Amniotic stem cell (primary cell): Measurements from ENCODE around the gene TMEM205.
A peak's percentile ranks its signal among the peaks of the same experiment; 100 is the strongest.
"Not testable (repeated sequence)": the region's sequence is repeated elsewhere in the genome, so short reads cannot be mapped to it uniquely, and the experiment has no call there.

Experiments
- DNase-seq: peaks from one replicate; lab custom pipeline; 2025; lab: John Stamatoyannopoulos, UW

Gene TMEM205

DNA sequence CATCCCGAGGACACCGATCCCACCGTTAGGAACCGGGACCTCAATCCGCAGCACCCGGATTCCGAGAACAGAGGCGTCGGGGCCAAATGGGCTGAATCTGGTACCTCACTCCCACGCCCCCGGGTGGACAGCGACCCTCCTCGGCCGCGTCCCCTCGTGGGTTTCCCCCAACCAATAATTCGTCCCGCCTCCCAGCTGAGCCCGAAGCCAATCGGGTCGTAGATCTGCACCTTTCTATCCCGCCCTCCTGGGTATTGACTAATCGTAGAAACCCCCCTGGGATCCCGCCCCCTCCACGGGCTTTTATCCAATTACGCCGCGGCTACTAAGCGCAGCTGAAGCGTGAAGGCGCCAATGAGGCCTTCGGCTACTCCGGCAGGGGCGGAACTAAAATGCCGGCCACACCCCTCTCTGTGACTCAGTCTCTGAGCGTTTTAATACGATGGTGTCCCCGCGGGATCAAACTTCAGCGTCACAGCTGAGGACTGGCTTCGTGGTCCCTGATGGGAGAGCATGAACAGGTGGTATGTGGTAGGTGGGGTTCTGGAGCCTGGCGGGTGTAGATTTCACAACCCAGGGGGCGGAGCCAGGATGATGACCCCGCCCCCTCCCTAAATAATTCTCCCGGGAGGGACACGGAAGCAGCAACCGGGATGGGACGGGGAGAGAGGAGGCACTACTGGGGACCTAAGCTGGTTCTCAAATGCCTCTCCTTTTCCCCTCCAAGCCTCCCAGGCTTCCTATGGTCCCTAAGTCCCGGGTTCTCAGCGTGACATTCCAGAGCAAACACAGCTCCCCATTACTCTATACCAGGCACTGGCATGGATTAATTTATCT lies at the start of gene TMEM205, which contains the start of gene CCDC159:
TSS of gene TMEM205 (minus strand) at position 165 of the 837 bp plus-strand sequence. CDS start 649 bp downstream, outside the sequence.
TSS of gene CCDC159 (plus strand) at position 416 of the 837 bp plus-strand sequence. CDS start at position 504, 88 bp downstream.
- DNase-seq = peak; percentile 99

DNA sequence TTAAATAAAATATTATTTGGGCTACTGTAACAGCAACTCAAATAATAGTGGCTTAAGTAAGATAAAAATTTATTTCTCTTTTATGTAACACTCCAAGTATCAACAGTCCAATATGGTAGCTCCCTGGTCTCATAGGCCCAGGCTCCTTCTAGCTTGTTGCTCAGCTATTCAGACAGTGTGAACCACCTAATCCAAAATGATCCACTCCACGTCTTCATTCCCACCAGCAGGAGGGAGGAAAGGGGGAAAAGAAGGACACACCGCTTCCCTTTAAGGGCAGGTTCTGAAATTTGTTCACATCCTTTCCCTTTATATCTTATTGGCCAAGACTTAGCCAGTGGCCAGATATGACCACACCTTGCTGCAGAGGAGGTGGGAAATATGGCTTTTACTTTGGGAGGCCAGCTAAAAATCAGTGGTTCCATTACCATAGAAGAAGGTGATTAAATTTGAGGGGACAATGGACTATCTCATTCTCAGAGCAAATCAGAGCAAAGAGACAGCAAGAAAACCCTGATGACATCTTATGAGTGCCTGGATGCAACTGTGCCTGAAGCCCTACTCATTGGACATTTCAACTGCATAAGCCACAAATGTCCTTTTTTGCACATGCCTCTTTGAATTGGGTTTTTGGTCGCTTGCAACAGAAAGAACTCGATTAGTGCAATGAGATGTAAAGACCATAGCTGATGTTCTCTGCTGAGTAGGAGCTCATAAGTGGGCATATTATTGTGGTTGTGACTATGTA lies 45.0 kb upstream of the TMEM205 start:
- DNase-seq = no peak

DNA sequence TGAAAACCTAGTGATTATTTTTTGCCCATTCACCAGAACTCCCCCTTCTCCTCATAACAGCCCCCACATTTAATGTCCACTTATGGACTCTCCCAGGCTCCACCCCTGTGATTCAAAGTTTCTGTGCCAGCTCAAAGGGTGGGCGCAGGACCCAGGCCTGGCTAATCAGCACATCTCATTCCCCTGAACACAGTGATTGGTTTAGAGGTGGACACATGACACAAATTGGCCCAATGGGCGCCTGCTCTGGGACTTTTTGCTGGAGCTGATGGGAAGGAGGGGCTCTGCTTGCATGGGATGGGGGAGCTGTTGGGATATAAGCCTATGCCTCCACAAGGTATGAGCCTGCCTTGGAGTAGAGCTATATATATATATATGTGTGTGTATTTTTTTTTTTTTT lies 44.3 kb upstream of the TMEM205 start:
- DNase-seq = no peak

DNA sequence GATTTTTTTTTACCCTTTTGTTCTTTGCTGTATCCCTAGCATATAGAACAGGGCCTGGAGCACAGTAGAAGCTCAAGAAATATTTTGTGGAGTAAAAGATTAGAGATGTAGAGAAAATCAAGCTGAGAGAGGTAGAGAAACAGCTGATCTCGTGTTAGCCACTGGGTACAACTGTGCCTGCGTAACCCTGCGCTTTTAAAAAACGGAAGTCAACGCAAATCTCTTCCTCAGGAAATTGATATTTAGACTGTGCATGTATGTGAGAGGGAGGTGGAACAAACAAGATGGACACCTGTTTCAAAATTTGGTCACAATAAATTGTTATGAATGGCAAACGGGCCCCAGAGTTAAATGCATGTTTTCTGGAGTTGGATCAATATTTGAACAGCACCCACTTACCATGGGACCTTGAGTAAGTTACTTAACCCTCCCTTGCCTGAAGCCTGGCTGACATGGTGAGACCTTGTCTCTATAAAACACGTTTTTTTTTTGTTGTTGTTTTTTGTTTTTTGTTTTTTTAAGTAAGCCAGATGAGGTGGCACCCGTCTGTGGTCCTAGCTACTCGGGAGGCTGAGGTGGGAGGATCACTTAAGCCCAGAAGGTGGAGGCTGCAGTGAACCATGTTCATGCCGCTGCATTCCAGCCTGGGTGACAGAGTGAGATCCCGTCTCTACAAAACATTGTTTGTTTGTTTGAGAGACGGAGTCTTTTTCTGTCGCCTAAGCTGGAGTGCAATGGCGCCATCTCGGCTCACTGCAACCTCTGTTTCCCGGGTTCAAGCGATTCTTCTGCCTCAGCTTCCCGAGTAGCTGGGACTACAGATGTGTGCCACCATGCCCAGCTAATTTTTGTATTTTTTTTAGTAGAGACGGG lies 41.3 kb upstream of the TMEM205 start:
- DNase-seq = no peak

DNA sequence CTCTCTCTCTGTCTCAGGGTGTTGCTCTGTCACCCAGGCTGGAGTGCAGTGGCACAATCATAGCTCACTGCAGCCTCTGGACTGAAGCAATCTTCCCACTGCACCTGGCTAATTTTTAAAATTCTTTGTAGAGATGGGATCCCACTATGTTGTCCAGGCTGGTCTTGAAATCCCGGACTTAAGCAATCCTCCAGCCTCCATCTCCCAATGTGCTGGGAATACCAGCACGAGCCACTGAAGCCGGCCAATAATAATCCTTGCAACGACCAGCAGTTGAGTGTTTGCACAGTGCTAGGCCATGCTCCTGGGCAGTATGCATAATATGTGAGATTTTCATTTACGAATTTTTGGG lies 38.7 kb upstream of the TMEM205 start:
- DNase-seq = no peak

DNA sequence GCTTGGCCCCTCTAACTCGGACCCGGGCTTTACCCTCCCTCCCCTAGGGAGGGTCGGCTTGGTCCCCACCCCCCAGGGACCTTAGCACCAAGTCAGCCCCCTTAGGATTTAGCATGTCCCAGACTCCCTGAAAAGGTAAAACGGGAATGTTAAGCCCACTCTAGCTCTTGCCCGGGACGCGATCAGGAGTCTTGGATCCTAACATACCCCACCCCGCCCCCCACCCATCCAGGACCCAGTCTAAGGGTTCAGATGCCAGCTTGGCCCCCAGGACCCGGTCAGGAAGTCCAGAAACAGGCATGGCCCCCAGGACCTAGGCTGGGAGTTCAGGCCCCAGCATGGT lies 37.6 kb upstream of the TMEM205 start:
- DNase-seq = no peak

DNA sequence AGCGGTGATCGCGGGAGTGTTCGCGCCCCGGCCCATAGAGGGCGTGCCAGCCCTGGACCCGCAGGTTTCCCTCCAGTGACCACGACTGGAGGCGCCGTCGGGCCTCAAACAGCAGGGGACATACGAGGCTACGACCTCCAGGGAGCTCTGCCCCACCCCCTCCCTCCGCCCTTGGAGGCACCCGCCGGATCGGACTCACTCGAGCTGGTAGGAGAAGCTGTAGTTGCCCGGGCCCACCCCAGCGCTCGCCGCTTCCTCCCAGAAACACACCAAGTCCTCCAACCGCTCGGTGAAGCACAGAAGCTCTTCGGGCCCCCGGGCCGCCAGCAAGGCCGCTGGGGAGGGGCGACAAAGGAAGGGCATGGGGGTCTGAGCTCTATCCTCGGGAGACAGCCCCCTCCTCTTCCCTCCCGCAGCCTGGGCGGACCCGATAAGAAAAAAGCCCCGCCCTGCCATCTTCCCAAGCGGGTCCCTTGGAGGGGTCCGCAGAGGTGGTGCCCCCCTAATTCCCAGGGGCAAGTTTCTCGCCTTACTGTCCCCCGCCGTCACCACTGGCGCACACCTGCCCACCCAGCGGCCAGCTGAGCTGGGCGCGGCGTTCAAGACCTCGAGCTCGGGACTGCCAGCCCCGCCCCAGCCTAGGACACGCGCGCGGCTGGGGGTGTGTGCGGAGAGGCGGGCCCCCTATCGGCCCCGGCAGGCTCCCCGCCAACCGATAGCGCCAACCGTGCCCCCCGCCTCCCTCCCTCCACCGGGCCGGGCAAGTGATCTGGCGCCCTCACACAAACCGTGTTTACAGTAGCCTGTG lies 37.0 kb upstream of the TMEM205 start:
- no peak for DNase-seq

DNA sequence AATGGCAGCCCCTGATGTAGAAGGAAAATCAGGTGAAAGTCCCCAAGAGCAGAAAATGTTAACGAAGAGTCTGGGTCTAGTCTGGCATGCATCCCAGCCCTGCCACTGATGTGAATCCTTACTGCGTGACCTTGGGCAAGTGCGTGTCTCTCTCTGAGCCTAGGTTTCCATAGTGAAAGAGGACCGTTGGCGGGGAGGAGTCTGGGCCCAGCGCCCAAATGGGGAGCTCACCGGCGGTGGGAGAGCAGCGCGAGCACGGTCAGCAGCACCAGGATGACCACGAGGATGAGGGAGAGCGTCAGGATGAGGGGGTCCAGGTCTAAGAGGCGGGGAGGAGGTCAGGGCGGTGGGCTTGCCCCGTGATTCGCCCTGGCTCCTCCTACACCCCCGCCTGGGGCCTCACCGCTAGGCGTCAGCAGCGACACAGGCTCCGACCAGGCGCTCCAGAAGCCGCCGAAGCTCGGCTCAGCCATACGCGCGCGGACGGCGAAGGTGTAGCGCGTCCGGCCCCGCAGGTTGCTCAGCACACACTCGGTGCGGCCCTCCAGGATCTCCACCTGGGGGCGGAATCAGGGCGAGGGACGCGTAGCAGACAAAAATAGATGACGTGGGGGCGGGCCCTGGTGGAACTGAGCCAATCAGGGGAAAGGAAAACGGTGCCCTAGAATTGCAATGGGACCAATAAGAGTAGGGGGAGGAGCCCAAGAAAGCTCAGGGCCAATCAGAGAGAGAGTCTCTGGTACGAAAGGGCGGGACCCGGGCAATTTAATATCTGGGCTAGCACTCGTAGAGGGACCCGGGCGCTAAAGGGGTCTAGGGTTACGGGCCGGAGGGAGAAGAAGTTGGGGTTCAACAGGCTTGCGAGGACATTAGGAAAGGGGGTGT lies 34.8 kb upstream of the TMEM205 start:
- DNase-seq = peak; percentile 94

DNA sequence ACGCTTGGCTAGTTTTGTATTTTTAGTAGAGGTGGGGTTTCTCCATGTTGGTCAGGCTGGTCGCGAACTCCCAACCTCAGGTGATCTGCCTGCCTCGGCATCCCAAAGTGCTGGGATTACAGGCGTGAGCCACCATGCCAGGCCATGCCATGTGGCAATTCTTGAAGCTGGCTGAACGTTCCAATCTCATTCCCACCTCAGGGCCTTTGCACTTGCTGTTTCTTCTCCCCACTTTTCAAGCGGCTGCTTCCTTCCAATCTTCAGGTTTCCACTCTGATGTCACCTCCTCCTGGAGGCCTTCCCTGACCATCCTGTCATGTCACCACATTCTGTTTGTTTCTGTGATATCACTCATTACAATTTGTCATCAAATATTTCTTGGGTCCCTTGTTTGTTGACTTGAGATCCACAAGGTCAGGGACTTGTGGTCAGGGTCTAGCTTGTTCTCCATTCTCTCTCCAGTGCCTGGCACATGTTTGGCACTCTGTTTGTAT lies 33.8 kb upstream of the TMEM205 start:
- no peak for DNase-seq

DNA sequence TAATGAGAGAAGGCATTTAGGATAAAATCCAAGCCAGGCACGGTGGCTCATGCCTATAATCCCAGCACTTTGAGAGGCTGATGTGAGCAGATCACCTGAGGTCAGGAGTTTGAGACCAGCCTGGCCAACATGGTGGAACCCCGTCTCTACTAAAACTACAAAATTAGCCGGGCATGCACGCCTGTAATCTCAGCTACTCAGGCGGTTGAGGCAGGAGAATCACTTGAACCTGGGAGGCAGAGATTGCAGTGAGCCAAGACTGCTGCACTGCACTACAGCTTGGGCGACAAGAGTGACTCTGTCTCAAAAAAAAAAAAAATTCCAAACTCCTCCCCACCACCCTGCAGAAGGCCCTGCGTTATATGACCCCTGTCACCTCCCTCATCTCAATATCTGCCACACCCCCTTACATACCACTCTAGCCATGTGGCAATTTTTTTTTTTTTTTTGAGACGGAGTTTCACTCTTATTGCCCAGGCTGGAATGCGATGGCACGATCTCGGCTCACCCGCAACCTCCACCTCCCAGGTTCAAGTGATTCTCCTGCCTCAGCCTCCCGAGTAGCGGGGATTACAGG lies 33.3 kb upstream of the TMEM205 start:
- not testable (repeated sequence) for DNase-seq

DNA sequence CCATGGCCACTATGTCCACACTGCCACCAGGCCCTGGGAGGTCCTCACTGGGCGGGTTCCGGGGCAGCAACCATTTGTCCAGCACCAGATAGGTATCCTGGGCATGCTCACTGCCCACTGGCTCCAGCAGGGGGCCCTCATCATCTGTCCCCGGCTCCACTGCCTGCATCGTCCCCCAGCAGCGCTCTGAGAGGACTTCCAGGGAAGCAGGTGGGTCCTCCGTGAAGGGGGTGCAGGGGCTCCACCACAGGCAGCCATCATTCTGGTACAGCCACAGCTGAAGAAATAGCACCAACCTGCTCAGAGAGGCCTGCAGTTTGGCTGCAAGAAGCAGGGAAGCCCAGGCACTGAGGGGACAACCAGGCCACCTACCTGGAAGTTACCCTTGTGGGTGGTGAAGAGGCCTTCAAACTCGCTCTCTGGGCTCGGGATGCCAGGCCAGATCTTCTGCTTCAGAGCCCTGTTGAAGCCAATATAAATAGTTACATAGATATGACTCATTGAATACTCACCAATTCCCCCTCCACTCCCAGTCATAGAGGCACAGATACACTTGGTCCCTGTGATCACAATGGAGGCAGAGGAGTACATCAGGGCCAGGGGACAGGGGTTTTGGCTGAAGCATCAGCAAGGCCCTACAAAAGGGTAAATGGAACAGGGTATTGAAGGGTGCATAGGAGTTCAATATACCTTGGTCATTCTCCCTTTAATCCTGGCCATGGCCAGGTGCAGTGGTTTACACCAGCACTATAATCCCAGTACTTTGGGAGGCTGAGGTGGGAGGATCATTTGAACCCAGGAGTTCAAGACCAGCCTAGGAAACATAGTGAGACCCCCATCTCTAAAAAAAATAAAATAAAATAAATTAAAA lies 32.5 kb upstream of the TMEM205 start:
- peak; percentile 49 for DNase-seq

DNA sequence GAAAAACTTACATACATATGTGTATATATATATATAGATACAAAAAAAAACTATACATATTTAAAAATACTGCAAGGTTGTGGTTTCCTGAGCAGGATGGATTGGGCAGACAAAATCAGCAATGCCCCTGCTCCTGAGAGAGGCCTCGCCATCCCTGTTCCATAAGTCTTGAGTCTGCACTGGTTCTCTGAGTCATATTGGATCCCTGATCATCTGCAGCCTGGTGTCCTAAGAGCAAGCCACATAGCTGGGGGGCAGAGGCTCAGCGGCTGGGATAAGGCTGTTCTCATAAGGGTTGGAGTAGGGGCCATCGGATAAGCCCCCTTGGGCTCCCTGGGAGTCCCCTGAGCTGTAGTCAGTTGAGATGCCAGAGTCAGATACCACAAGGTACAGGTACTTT lies 31.7 kb upstream of the TMEM205 start:
- DNase-seq = no peak

DNA sequence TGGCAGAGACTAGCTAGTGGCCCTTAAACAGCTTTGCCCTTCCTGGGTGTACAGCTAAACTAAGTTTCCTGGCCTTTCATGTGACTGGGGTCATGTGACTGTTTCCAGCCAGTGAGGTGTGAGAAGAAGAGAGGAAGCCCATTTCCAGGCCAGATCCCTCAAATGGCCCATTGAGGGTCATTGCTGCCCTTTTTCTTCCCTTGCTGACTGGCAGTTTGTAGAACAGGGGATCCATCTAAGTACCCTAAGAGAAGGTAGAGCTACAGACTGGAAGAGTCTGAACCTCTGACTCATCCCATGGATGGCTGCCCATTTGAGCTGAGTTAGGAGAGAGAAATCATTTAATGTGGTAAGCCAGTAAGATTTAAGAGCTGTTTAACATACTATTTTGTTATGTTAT lies 31.2 kb upstream of the TMEM205 start:
- peak; percentile 58 for DNase-seq

DNA sequence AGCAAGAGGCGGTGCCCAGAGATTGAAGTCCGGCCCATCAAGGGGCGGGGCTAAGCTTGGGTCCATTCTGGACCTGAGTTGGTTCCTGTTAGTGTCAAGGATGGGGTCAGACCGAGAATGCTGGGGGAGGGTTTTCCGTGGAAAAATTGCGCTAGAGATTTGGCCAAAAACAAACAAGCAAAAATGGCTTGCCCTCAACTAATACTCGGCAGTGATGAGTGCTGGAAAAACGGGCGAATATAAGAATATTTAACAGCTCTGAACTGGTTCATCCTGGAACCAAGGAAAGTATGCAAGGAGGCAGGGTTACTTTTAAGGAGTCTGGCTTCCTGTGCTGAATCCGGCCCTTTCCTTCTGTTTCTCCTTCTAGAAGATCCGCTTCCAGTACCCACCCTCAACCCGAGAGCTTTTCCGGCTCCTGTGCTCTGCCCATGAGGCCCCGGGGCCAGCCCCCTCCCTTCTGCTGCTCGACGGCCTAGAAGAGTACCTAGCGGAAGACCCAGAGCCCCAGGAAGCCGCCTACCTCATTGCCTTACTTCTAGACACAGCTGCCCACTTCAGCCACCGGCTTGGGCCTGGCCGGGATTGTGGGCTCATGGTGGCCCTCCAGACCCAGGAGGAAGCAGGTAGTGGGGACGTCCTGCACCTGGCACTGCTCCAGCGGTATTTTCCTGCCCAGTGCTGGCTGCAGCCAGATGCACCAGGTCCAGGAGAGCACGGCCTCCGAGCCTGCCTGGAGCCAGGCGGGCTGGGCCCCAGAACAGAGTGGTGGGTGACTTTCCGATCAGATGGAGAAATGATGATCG lies 29.3 kb upstream of the TMEM205 start:
- no peak for DNase-seq

DNA sequence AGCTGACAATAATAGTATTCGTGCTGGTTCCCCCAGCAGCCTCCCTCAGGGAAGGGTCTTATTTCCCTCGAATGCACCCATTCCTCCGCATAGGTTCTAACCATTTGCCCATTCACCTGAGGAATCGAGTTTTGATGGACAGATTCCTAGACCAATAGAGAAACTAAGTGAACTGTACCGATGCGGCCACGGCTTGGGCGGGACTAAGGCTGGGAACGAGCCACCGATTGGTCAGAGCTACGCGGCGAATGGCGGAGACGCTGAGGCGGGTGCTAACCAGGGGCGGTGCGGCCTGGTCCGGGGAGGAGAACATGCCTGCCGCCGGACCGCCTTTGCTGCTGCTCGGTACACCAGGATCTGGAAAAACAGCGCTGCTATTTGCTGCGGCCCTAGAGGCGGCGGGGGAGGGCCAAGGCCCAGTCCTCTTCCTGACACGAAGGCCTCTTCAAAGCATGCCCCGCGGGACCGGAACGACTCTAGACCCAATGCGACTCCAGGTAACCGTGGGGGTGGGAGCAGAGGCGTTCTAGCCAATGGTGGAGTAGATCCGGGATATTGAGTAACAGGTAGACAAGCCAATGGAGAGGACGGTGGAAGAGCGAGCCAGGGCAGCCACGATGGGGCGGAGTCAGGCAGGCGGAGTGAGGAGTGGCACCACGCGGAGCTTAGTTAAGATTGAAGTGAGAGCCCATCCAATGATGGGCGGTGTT lies 28.5 kb upstream of the TMEM205 start, which contains the start of gene SWSAP1:
TSS of gene SWSAP1 (plus strand) at position 234 of the 710 bp plus-strand sequence. CDS start at position 249, 15 bp downstream.
- DNase-seq = peak; percentile 100

DNA sequence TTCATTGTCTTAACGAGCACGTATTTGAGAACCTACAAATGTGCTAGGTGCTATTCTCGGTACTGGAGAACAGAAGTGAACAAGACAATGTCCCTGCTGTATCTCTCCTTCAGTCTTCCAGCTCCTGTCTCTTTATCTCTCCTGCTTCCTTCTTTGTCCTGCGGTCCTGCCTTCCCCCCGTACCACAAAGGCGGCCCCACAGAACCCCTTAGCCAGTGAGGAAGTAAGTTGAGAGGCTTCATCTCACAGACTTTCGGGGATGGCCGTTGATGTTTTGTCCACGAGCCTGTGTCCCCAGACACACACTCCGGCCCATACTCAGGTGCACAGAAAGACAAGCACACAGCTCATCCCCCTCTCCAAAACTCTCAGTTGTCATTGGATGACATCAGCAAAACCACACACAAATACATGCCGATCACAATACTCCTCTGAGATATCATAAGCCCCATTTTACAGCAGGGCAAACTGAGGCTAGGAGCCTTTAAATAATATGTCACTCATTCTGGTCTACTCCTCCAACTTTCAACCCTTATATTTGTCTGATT lies 27.9 kb upstream of the TMEM205 start:
- DNase-seq = no peak
